HEK293T (cell line): ENCODE results near the gene AGBL4.

ENCODE experiments used
- CTBP1 ChIP-seq: fragments of 450-650 bp; IDR thresholded peaks from 2 replicates; pipeline ENCODE4 v1.6.1; 2016; ENCODE audit warnings: borderline replicate concordance
- FOXA1 ChIP-seq: fragments of 450-650 bp; IDR thresholded peaks from 2 replicates; pipeline ENCODE4 v1.6.1; 2016; ENCODE audit warnings: mild to moderate bottlenecking
- FOXK2 ChIP-seq: fragments of 450-650 bp; IDR thresholded peaks from 2 replicates; pipeline ENCODE4 v1.6.1; 2016; ENCODE audit warnings: mild to moderate bottlenecking
- FOXM1 ChIP-seq: fragments of 450-650 bp; IDR thresholded peaks from 2 replicates; pipeline ENCODE4 v1.6.1; 2017; ENCODE audit warnings: mild to moderate bottlenecking, borderline replicate concordance
- LEF1 ChIP-seq: fragments of 450-650 bp; IDR thresholded peaks from 2 replicates; pipeline ENCODE4 v1.6.1; 2017; ENCODE audit warnings: mild to moderate bottlenecking, borderline replicate concordance
- NFRKB ChIP-seq: fragments of 450-650 bp; IDR thresholded peaks from 2 replicates; pipeline ENCODE4 v1.6.1; 2016; ENCODE audit warnings: mild to moderate bottlenecking, moderate library complexity
- PKNOX1 ChIP-seq: fragments of 450-650 bp; IDR thresholded peaks from 2 replicates; pipeline ENCODE4 v1.6.1; 2016
- TARDBP ChIP-seq: fragments of 450-650 bp; IDR thresholded peaks from 2 replicates; pipeline ENCODE4 v1.6.1; 2016

- TF ChIP-seq FOXK2 (no peak), FOXM1 (no peak), NFRKB (no peak), LEF1 (no peak), FOXA1 (no peak), PKNOX1 (no peak), CTBP1 (no peak), TARDBP (no peak)
Observed at GRCh38 chr1:49824261-49824660, 199.5 kb downstream of the AGBL4 start.
